GM23338 (cell line): ENCODE data around the gene SWT1. TPM values are rescaled to one million over a fixed set of nuclear protein-coding genes. Genes with fewer than 3 reads are reported as not detected.

Experiments used
- ATAC-seq: fragments of 200-7000 bp; cut with Tn5 transposase; 3 replicates; pipeline ENCODE4 v1.9.1; 2020
- DNase-seq: peaks from one replicate; pipeline ENCODE4 v3.0.0-alpha.2; 2015; ENCODE audit warnings: low spot score
- H2AFZ ChIP-seq: fragments of 200-600 bp; sonication (generic); 2 replicates; pipeline ENCODE4 v1.8.0; 2016; ENCODE audit warnings: antibody characterized with exemption, mild to moderate bottlenecking, moderate library complexity
- H3F3A ChIP-seq: fragments of 200-600 bp; sonication (generic); replicated peaks from 2 replicates; pipeline ENCODE4 v1.8.0; 2017; ENCODE audit warnings: antibody characterized with exemption, mixed run types, low read depth
- H3K27ac ChIP-seq: fragments of 200-600 bp; sonication (generic); 2 replicates; pipeline ENCODE4 v1.6.1; 2016; ENCODE audit warnings: low read depth
- H3K27me3 ChIP-seq: fragments of 200-600 bp; sonication (generic); 2 replicates; pipeline ENCODE4 v1.8.0; 2016; ENCODE audit warnings: mild to moderate bottlenecking, mixed run types, moderate library complexity; ENCODE audit not compliant: insufficient read depth
- H3K36me3 ChIP-seq: fragments of 200-600 bp; sonication (generic); 2 replicates; pipeline ENCODE4 v1.8.0; 2016; ENCODE audit warnings: mild to moderate bottlenecking; ENCODE audit not compliant: insufficient read depth
- H3K4me1 ChIP-seq: fragments of 200-600 bp; sonication (generic); 2 replicates; pipeline ENCODE4 v1.8.0; 2016; ENCODE audit warnings: mild to moderate bottlenecking, moderate library complexity; ENCODE audit not compliant: insufficient read depth
- H3K4me2 ChIP-seq: fragments of 200-600 bp; sonication (generic); 2 replicates; pipeline ENCODE4 v1.7.1; 2017; ENCODE audit warnings: mixed run types
- H3K4me3 ChIP-seq: fragments of 200-600 bp; sonication (generic); 2 replicates; pipeline ENCODE4 v1.6.1; 2016; ENCODE audit warnings: mixed run types
- H3K79me2 ChIP-seq: fragments of 200-600 bp; sonication (generic); replicated peaks from 2 replicates; pipeline ENCODE4 v1.8.0; 2017; ENCODE audit warnings: mild to moderate bottlenecking; ENCODE audit not compliant: insufficient read depth
- H3K9me2 ChIP-seq: fragments of 200-600 bp; sonication (generic); 2 replicates; pipeline ENCODE4 v1.8.0; 2017; ENCODE audit not compliant: insufficient read depth
- H4K20me1 ChIP-seq: fragments of 200-600 bp; sonication (generic); replicated peaks from 2 replicates; pipeline ENCODE4 v1.8.0; 2017; ENCODE audit warnings: mild to moderate bottlenecking; ENCODE audit not compliant: insufficient read depth
- H3K27ac Mint-ChIP-seq: 2 replicates; pipeline ENCODE4 v1.8.0; 2020; ENCODE audit warnings: inconsistent platforms, mild to moderate bottlenecking, moderate library complexity, mixed read lengths
- H3K27me3 Mint-ChIP-seq: 3 replicates; pipeline ENCODE4 v1.8.0; 2022; ENCODE audit warnings: low read depth, mild to moderate bottlenecking, moderate library complexity, mixed read lengths, inconsistent platforms; ENCODE audit not compliant: insufficient read depth, poor library complexity
- H3K36me3 Mint-ChIP-seq: 3 replicates; pipeline ENCODE4 v1.8.0; 2021; ENCODE audit warnings: low read depth, mild to moderate bottlenecking, inconsistent platforms, moderate library complexity, mixed read lengths
- H3K4me1 Mint-ChIP-seq: 3 replicates; pipeline ENCODE4 v1.8.0; 2020; ENCODE audit warnings: mild to moderate bottlenecking, inconsistent platforms, mixed read lengths
- H3K4me3 Mint-ChIP-seq: 3 replicates; pipeline ENCODE4 v1.8.0; 2021; ENCODE audit warnings: moderate library complexity, mild to moderate bottlenecking, inconsistent platforms, mixed read lengths
- H3K9me3 Mint-ChIP-seq: 3 replicates; pipeline ENCODE4 v1.8.0; 2020; ENCODE audit warnings: moderate library complexity, mild to moderate bottlenecking, inconsistent platforms, mixed read lengths
- CREB1 ChIP-seq: fragments of 250-450 bp; sonication (Bioruptor Pico); IDR thresholded peaks from 2 replicates; pipeline ENCODE4 v1.5.0; 2020; ENCODE audit warnings: low read depth, mild to moderate bottlenecking, moderate library complexity
- CTCF ChIP-seq, 2 experiments: fragments of 200-600 bp in 1 of 2; sonication (generic) in 1 of 2; conservative IDR thresholded peaks; 2 replicates each; pipeline versions ENCODE4 v1.5.1 to v1.6.1; 2016 to 2017; ENCODE audit warnings: antibody characterized with exemption in 2 of 2, low read depth in 2 of 2, mild to moderate bottlenecking in 2 of 2, moderate library complexity in 1 of 2
- ETS1 ChIP-seq: IDR thresholded peaks from 2 replicates; pipeline ENCODE4 v1.6.1; 2016; ENCODE audit warnings: antibody characterized with exemption
- EZH2 ChIP-seq: fragments of 200-600 bp; sonication (generic); IDR thresholded peaks from one replicate; pipeline ENCODE4 v1.8.0; 2017; ENCODE audit warnings: antibody characterized with exemption, mild to moderate bottlenecking, low read depth; ENCODE audit not compliant: unreplicated experiment
- JUNB ChIP-seq: IDR thresholded peaks from one replicate; pipeline ENCODE4 v1.6.1; 2016; ENCODE audit warnings: antibody characterized with exemption; ENCODE audit not compliant: unreplicated experiment
- NANOG ChIP-seq: IDR thresholded peaks from 2 replicates; pipeline ENCODE4 v1.6.1; 2016; ENCODE audit warnings: antibody characterized with exemption, borderline replicate concordance
- POLR2AphosphoS5 ChIP-seq: IDR thresholded peaks from 2 replicates; pipeline ENCODE4 v1.6.1; 2016; ENCODE audit warnings: antibody characterized with exemption, low read depth
- STAT1 ChIP-seq: IDR thresholded peaks from one replicate; pipeline ENCODE4 v1.6.1; 2016; ENCODE audit warnings: antibody characterized with exemption; ENCODE audit not compliant: unreplicated experiment
- ZNF114 ChIP-seq: fragments of 250-450 bp; sonication (Bioruptor Pico); IDR thresholded peaks from 2 replicates; pipeline ENCODE4 v1.5.0; 2020; ENCODE audit warnings: mild to moderate bottlenecking, moderate library complexity
- ZNF331 ChIP-seq: fragments of 250-450 bp; sonication (Bioruptor Pico); IDR thresholded peaks from 2 replicates; pipeline ENCODE4 v1.5.0; 2020; ENCODE audit warnings: low read depth, mild to moderate bottlenecking, moderate library complexity
- ZNF462 ChIP-seq: fragments of 250-450 bp; sonication (Bioruptor Pico); IDR thresholded peaks from 2 replicates; pipeline ENCODE4 v1.5.0; 2020; ENCODE audit warnings: mild to moderate bottlenecking, moderate library complexity
- polyA plus RNA-seq: library from polyadenylated mRNA; unstranded; fragments of >200 nt; fragmentation: Nextera tagmentation; extraction: Ambion mirVana; gene quantifications from 2 replicates; pipeline ENCODE4 v1.2.1, GENCODE V29; 2016
- total RNA-seq: library from RNA; depleted of rRNA; stranded (reverse); fragments of >200 nt; shearing (Covaris generic); gene quantifications from 2 replicates; pipeline ENCODE4 v1.2.3, GENCODE V29; 2014

SWT1 gene
- total and polyA plus RNA-seq, 2 experiments from 2014 or later, result 3.6 to 5.7 TPM

- Histone ChIP-seq H3K27ac (no peak overlapping the region), H2AFZ (no peak overlapping the region), H3K4me3 (no peak overlapping the region), H3K9me2 (no peaks in the 10 kb centered on the region), H3F3A (no peaks in the 10 kb centered on the region), H3K27me3 (peaks cover 5% of the 10 kb centered on the region), H4K20me1 (no peaks in the 10 kb centered on the region), H3K36me3 (no peaks in the 10 kb centered on the region), H3K4me2 (no peak overlapping the region), H3K4me1 (peaks cover 11% of the 10 kb centered on the region), H3K79me2 (peaks cover 10% of the 10 kb centered on the region)
- H3K27me3 Mint-ChIP-seq, result peaks cover 6% of the 10 kb centered on the region
- peaks cover 12% of the 10 kb centered on the region for H3K4me1 Mint-ChIP-seq
- no peak for DNase-seq
- ATAC-seq, result no peak
- no peaks in the 10 kb centered on the region; the same call in 1 of the 3 replicates for H3K9me3 Mint-ChIP-seq
- TF ChIP-seq JUNB (no peak), CREB1 (CRISPR knock-in tag) (no peak), EZH2 (no peak), NANOG (no peak), ZNF114 (CRISPR knock-in tag) (no peak)
- no peak overlapping the region for H3K27ac Mint-ChIP-seq
- H3K4me3 Mint-ChIP-seq, result no peak overlapping the region
- no peaks in the 10 kb centered on the region for H3K36me3 Mint-ChIP-seq
These were observed 3.0 kb downstream of the SWT1 start for GRCh38 chr1:185159966-185160365.

- H3K27me3 ChIP-seq, result peaks cover 5% of the 10 kb centered on the region
- H3K4me3 Mint-ChIP-seq, result no peak overlapping the region
- H3K9me2 ChIP-seq, result no peaks in the 10 kb centered on the region
- H3K27ac ChIP-seq, result no peak overlapping the region
- H3K4me1 Mint-ChIP-seq, result peaks cover 5% of the 10 kb centered on the region; the same call in 1 of the 3 replicates
- no peaks in the 10 kb centered on the region for H3K79me2 ChIP-seq
- no peaks in the 10 kb centered on the region for H3K36me3 ChIP-seq
- peaks cover 7% of the 10 kb centered on the region; the same call in 1 of the 2 replicates for H3K4me1 ChIP-seq
- no peaks in the 10 kb centered on the region for H3K36me3 Mint-ChIP-seq
- no peaks in the 10 kb centered on the region for H3K9me3 Mint-ChIP-seq
- no peak overlapping the region for H3K4me2 ChIP-seq
- no peak overlapping the region for H3K27ac Mint-ChIP-seq
- ATAC-seq (no peak), DNase-seq (no peak)
- H3K4me3 ChIP-seq, result no peak overlapping the region
- no peaks in the 10 kb centered on the region for H4K20me1 ChIP-seq
- H3K27me3 Mint-ChIP-seq, result peaks cover 1% of the 10 kb centered on the region
- no peak overlapping the region for H2AFZ ChIP-seq
- no peaks in the 10 kb centered on the region for H3F3A ChIP-seq
- TF ChIP-seq ZNF462 (no peak), ZNF114 (CRISPR knock-in tag) (no peak), STAT1 (no peak), EZH2 (no peak), ETS1 (no peak), POLR2AphosphoS5 (no peak), JUNB (no peak), CTCF (conservative IDR thresholded peaks at IDR 0.05; ENCODE audit: low read depth in 2 of 2) (no peak), CREB1 (CRISPR knock-in tag) (no peak), ZNF331 (no peak)
These were observed 5.5 kb downstream of the SWT1 start for GRCh38 chr1:185162491-185162890.
